ENCODE results near the gene ANKS1B.

The ANKS1B gene

GRCh38 chr12:98998697-98999299 is 985.9 kb downstream of the ANKS1B start:
- no peak overlapping the region for H3K4me3 ChIP-seq (ENCODE audit: low read depth, low read length)
- H3K9me3 ChIP-seq (ENCODE audit: control insufficient read depth, insufficient read depth, low read depth, low read length): no peaks in the 10 kb centered on the region
- TF ChIP-seq ZNF660 (tag by site-specific recombination; IDR thresholded peaks at IDR 0.05): peak; percentile 52; the same call in 1 of the 2 replicates
- 0 out of 2 replicates have a peak, but pooled peaks have one; percentile 37 for TF ChIP-seq ZNF2 (tag by site-specific recombination; IDR thresholded peaks at IDR 0.05)
- TF ChIP-seq, protein P1, sequence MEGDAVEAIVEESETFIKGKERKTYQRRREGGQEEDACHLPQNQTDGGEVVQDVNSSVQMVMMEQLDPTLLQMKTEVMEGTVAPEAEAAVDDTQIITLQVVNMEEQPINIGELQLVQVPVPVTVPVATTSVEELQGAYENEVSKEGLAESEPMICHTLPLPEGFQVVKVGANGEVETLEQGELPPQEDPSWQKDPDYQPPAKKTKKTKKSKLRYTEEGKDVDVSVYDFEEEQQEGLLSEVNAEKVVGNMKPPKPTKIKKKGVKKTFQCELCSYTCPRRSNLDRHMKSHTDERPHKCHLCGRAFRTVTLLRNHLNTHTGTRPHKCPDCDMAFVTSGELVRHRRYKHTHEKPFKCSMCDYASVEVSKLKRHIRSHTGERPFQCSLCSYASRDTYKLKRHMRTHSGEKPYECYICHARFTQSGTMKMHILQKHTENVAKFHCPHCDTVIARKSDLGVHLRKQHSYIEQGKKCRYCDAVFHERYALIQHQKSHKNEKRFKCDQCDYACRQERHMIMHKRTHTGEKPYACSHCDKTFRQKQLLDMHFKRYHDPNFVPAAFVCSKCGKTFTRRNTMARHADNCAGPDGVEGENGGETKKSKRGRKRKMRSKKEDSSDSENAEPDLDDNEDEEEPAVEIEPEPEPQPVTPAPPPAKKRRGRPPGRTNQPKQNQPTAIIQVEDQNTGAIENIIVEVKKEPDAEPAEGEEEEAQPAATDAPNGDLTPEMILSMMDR (tag by site-specific recombination; IDR thresholded peaks at IDR 0.05): peak; percentile 22; the same call in 1 of the 2 replicates
- no peak for TF ChIP-seq OSR2 (tag by site-specific recombination; IDR thresholded peaks at IDR 0.05)
- peak; percentile 96 for TF ChIP-seq ZNF654 (tag by site-specific recombination; IDR thresholded peaks at IDR 0.05; ENCODE audit: low read depth)
- CTCF ChIA-PET: interaction anchor here (0.5 to 4.0 kb wide), 59 partner anchors 8 to 1424 kb away, joined by 3 to 34 read pairs (median 4); partner anchors contain the start of gene IKBIP
- no peak overlapping the region for H3K27ac ChIP-seq (ENCODE audit: extremely low read depth, low read depth, low read length)
- POLR2A ChIA-PET: interaction anchor here (0.6 kb wide), 1 partner anchor 524 kb away, joined by 9 read pairs; no protein-coding TSS in a partner anchor
- H3K36me3 ChIP-seq (ENCODE audit: control insufficient read depth in 2 of 2, insufficient read depth in 1 of 2, low read length in 2 of 2): no peaks in the 10 kb centered on the region
- no peaks in the 10 kb centered on the region for H3K4me1 ChIP-seq (ENCODE audit: control insufficient read depth, insufficient read depth, low read length)

GRCh38 chr12:98997899-98998298 is 986.8 kb downstream of the ANKS1B start:
- Histone ChIP-seq H3K9me3 (ENCODE audit: control insufficient read depth, insufficient read depth, low read depth, low read length) (no peaks in the 10 kb centered on the region), H3K27ac (ENCODE audit: extremely low read depth, low read depth, low read length) (no peak overlapping the region), H3K4me3 (ENCODE audit: low read depth, low read length) (no peak overlapping the region), H3K36me3 (ENCODE audit: control insufficient read depth in 2 of 2, insufficient read depth in 1 of 2, low read length in 2 of 2) (no peaks in the 10 kb centered on the region), H3K4me1 (ENCODE audit: control insufficient read depth, insufficient read depth, low read length) (no peaks in the 10 kb centered on the region)
- TF ChIP-seq ZNF175 (tag by site-specific recombination; IDR thresholded peaks at IDR 0.05): no peak
- TF ChIP-seq KLF8 (tag by site-specific recombination; IDR thresholded peaks at IDR 0.05): no peak
- TF ChIP-seq, protein P2, sequence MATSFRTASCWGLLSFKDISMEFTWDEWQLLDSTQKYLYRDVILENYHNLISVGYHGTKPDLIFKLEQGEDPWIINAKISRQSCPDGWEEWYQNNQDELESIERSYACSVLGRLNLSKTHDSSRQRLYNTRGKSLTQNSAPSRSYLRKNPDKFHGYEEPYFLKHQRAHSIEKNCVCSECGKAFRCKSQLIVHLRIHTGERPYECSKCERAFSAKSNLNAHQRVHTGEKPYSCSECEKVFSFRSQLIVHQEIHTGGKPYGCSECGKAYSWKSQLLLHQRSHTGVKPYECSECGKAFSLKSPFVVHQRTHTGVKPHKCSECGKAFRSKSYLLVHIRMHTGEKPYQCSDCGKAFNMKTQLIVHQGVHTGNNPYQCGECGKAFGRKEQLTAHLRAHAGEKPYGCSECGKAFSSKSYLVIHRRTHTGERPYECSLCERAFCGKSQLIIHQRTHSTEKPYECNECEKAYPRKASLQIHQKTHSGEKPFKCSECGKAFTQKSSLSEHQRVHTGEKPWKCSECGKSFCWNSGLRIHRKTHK (tag by site-specific recombination; IDR thresholded peaks at IDR 0.05): no peak
- TF ChIP-seq PRDM1 (tag by site-specific recombination; IDR thresholded peaks at IDR 0.05): no peak
- TF ChIP-seq ZFP41 (tag by site-specific recombination; IDR thresholded peaks at IDR 0.05; ENCODE audit: borderline replicate concordance): no peak
- TF ChIP-seq ZNF221 (tag by site-specific recombination; IDR thresholded peaks at IDR 0.05; ENCODE audit: borderline replicate concordance): no peak
- no peak for TF ChIP-seq ZNF624 (tag by site-specific recombination; IDR thresholded peaks at IDR 0.05)
- TF ChIP-seq ZNF16 (tag by site-specific recombination; IDR thresholded peaks at IDR 0.05; ENCODE audit: low read depth): no peak
- no peak for TF ChIP-seq ZNF19 (tag by site-specific recombination; IDR thresholded peaks at IDR 0.05; ENCODE audit: low read depth)
- TF ChIP-seq, protein P3, sequence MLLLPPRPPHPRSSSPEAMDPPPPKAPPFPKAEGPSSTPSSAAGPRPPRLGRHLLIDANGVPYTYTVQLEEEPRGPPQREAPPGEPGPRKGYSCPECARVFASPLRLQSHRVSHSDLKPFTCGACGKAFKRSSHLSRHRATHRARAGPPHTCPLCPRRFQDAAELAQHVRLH (tag by site-specific recombination; IDR thresholded peaks at IDR 0.05): no peak
- no peak for TF ChIP-seq ELK4 (IDR thresholded peaks at IDR 0.05; ENCODE audit: borderline replicate concordance, low read depth, low read length)
- no peak for TF ChIP-seq ZSCAN23 (tag by site-specific recombination; IDR thresholded peaks at IDR 0.05)
- no peak for TF ChIP-seq ZNF692 (tag by site-specific recombination; IDR thresholded peaks at IDR 0.05)
- TF ChIP-seq OSR2 (tag by site-specific recombination; IDR thresholded peaks at IDR 0.05): no peak
- TF ChIP-seq ZNF132 (tag by site-specific recombination; IDR thresholded peaks at IDR 0.05; ENCODE audit: borderline replicate concordance): no peak
- TF ChIP-seq ZNF558 (tag by site-specific recombination; IDR thresholded peaks at IDR 0.05): no peak
- no peak for TF ChIP-seq ZNF366 (tag by site-specific recombination; conservative IDR thresholded peaks at IDR 0.05)
- no peak for TF ChIP-seq ZNF138 (tag by site-specific recombination; IDR thresholded peaks at IDR 0.05; ENCODE audit: borderline replicate concordance)
- CTCF ChIA-PET: interaction anchor here (0.7 to 4.0 kb wide), 30 partner anchors 9 to 631 kb away, joined by 3 to 34 read pairs (median 5); no protein-coding TSS in a partner anchor
- POLR2A ChIA-PET: no interaction called here

Data from HEK293 (cell line).